ENCODE results near the gene KIF17. TPM values are rescaled to one million over a fixed set of nuclear protein-coding genes. Genes with fewer than 3 reads are reported as not detected.

The KIF17 gene
- total RNA-seq, 6 experiments from 2014 or later, result 1.0 to 3.2 (median 1.3) TPM

- ATAC-seq (no peak), DNase-seq (no peak)
- 57% methylated on average over 1 of the region's 1 CpG for WGBS (ENCODE audit: insufficient coverage, low coverage, low lambda C conversion rate, missing lambda C conversion rate)
- intact Hi-C loops (cut with DNase I), result no loop called here
- Histone ChIP-seq H3K27me3 (no peaks in the 10 kb centered on the region), H3K4me3 (no peak overlapping the region), H3K36me3 (no peaks in the 10 kb centered on the region), H3K4me1 (no peaks in the 10 kb centered on the region), H3K9me3 (no peaks in the 10 kb centered on the region), H3K27ac (no peak overlapping the region)
- TF ChIP-seq POLR2A (IDR thresholded peaks at IDR 0.05) (no peak), CTCF (IDR thresholded peaks at IDR 0.05) (no peak)
These were observed 91.7 kb downstream of the KIF17 start for GRCh38 chr1:20626098-20626427.

GRCh38 chr1:20625176-20626097 is 92.4 kb downstream of the KIF17 start:
- no peaks in the 10 kb centered on the region for H3K9me3 ChIP-seq
- no peak for DNase-seq
- no peak overlapping the region for H3K4me3 ChIP-seq
- H3K36me3 ChIP-seq, result no peaks in the 10 kb centered on the region
- TF ChIP-seq CTCF (IDR thresholded peaks at IDR 0.05) (no peak), POLR2A (IDR thresholded peaks at IDR 0.05) (no peak)
- no peaks in the 10 kb centered on the region for H3K4me1 ChIP-seq
- no peak overlapping the region for H3K27ac ChIP-seq
- H3K27me3 ChIP-seq, result no peaks in the 10 kb centered on the region
- no peak for ATAC-seq
- intact Hi-C loops (cut with DNase I), result no loop called here
- 88% methylated on average over 2 of the region's 3 CpGs for WGBS (ENCODE audit: insufficient coverage, low coverage, low lambda C conversion rate, missing lambda C conversion rate)

GRCh38 chr1:20624709-20625108 is 93.1 kb downstream of the KIF17 start:
- ATAC-seq, result no peak

GRCh38 chr1:20621012-20621411 is 96.8 kb downstream of the KIF17 start:
- WGBS (ENCODE audit: insufficient coverage, low coverage, low lambda C conversion rate, missing lambda C conversion rate), result 30% methylated on average over 2 of the region's 6 CpGs
- no peak for TF ChIP-seq CTCF (IDR thresholded peaks at IDR 0.05)
- TF ChIP-seq POLR2A (IDR thresholded peaks at IDR 0.05), result no peak
- no peak for DNase-seq

More at GRCh38 chr1:20624709-20625108, 93.1 kb downstream of the KIF17 start:
- no peaks in the 10 kb centered on the region for H3K4me1 ChIP-seq
- TF ChIP-seq CTCF (IDR thresholded peaks at IDR 0.05) (no peak), POLR2A (IDR thresholded peaks at IDR 0.05) (no peak)
- no peak overlapping the region for H3K27ac ChIP-seq
- intact Hi-C loops (cut with DNase I), result no loop called here
- H3K36me3 ChIP-seq, result no peaks in the 10 kb centered on the region
- DNase-seq, result no peak
- 77% methylated on average over 1 of the region's 1 CpG for WGBS (ENCODE audit: insufficient coverage, low coverage, low lambda C conversion rate, missing lambda C conversion rate)
- no peaks in the 10 kb centered on the region for H3K9me3 ChIP-seq
- H3K4me3 ChIP-seq, result no peak overlapping the region
- H3K27me3 ChIP-seq, result no peaks in the 10 kb centered on the region

More at GRCh38 chr1:20621012-20621411, 96.8 kb downstream of the KIF17 start:
- H3K27me3 ChIP-seq, result no peaks in the 10 kb centered on the region
- intact Hi-C loops (cut with DNase I), result no loop called here
- no peaks in the 10 kb centered on the region for H3K9me3 ChIP-seq
- peaks cover 0 to 16% (median 7%) of the 10 kb centered on the region in 4 donors for H3K36me3 ChIP-seq
- H3K4me3 ChIP-seq, result no peak overlapping the region
- peak in 1 of 4 donors; percentile 43 for ATAC-seq
- peaks cover 0 to 5% (median 0%) of the 10 kb centered on the region in 4 donors for H3K4me1 ChIP-seq
- no peak overlapping the region for H3K27ac ChIP-seq
